Activated CD4-positive, alpha-beta memory T cell treated with anti-CD3 and anti-CD28 coated beads, Interleukin-2, amount 10 ng/mL, durations not matched to agents 7 days and 5 days (primary cell): ENCODE measurements around the gene SUSD4. TPM values are rescaled to one million over a fixed set of nuclear protein-coding genes. Genes with fewer than 3 reads are reported as not detected.
"Not testable (repeated sequence)": the region's sequence is repeated elsewhere in the genome, so short reads cannot be mapped to it uniquely, and the experiment has no call there.

Experiments
- CTCF ChIA-PET: fragments of 350-600 bp; sonication (Branson Sonifier 250); formaldehyde crosslinking; loops from one replicate; lab custom pipeline; 2021; ENCODE audit warnings: antibody characterized with exemption, inconsistent platforms; lab: Charles Lee
- POLR2A ChIA-PET: fragments of 350-600 bp; sonication (Branson Sonifier 250); formaldehyde crosslinking; loops from one replicate; lab custom pipeline; 2021; ENCODE audit warnings: antibody characterized with exemption; lab: Charles Lee
- DNase-seq: peaks from one replicate; pipeline ENCODE4 v3.0.0-alpha.2; 2020
- H3K27ac Mint-ChIP-seq: one replicate; pipeline ENCODE4 v1.8.0; 2021; ENCODE audit warnings: mild to moderate bottlenecking, mixed read lengths
- H3K27me3 Mint-ChIP-seq: one replicate; pipeline ENCODE4 v1.8.0; 2021; ENCODE audit warnings: mixed read lengths
- H3K36me3 Mint-ChIP-seq: one replicate; pipeline ENCODE4 v1.8.0; 2021; ENCODE audit warnings: low read depth, mixed read lengths
- H3K4me1 Mint-ChIP-seq: one replicate; pipeline ENCODE4 v1.8.0; 2021; ENCODE audit warnings: mixed read lengths
- H3K4me3 Mint-ChIP-seq: one replicate; pipeline ENCODE4 v1.8.0; 2021; ENCODE audit warnings: mild to moderate bottlenecking, mixed read lengths
- H3K9me3 Mint-ChIP-seq: one replicate; pipeline ENCODE4 v1.8.0; 2021; ENCODE audit warnings: mixed read lengths
- total RNA-seq, 2 experiments: library from RNA; stranded (reverse); gene quantifications; one replicate each; pipeline ENCODE4 v1.2.3, GENCODE V29; 2021

The SUSD4 gene
- total RNA-seq, 2 experiments from 2014 or later: 0.23 to 0.28 TPM

DNA sequence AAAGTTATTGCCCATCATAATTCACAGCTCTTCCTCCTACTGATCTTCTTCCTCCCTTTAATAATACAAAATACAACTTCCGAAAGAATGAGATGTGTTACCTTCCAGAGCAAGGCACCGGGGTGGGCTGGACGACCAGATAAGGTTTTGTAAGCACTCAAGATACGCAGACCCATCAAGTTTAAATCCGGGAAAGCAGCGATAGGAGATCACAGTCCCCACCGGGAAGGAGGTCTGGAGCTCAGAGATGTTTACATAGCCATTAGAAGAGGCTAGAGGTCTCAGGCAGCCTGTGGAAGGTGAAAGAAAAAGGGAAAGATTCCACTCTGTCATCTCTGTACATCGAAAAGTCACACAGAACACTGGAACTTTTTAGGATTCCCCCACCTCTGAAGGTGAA lies 99.4 kb downstream of the SUSD4 start:
- POLR2A ChIA-PET: no interaction called here
- CTCF ChIA-PET: no interaction called here
- no peaks in the 10 kb centered on the region for H3K4me1 Mint-ChIP-seq

GRCh38 chr1:223261914-223262313 lies 102.1 kb downstream of the SUSD4 start:
- Mint-ChIP-seq H3K4me3 (no peak overlapping the region), H3K27ac (no peak overlapping the region), H3K4me1 (no peaks in the 10 kb centered on the region), H3K36me3 (no peaks in the 10 kb centered on the region), H3K27me3 (no peaks in the 10 kb centered on the region), H3K9me3 (no peaks in the 10 kb centered on the region)
- DNase-seq: no peak
- CTCF ChIA-PET: no interaction called here
- POLR2A ChIA-PET: no interaction called here

More for the DNA sequence above, 99.4 kb downstream of the SUSD4 start:
- DNase-seq: no peak
- Mint-ChIP-seq H3K27ac (no peak overlapping the region), H3K4me3 (no peak overlapping the region), H3K9me3 (no peaks in the 10 kb centered on the region), H3K27me3 (no peaks in the 10 kb centered on the region), H3K36me3 (no peaks in the 10 kb centered on the region)

- POLR2A ChIA-PET: no interaction called here
- DNase-seq: no peak
- H3K4me1 Mint-ChIP-seq: no peaks in the 10 kb centered on the region
- no peaks in the 10 kb centered on the region for H3K27me3 Mint-ChIP-seq
- CTCF ChIA-PET: no interaction called here
- H3K36me3 Mint-ChIP-seq: no peaks in the 10 kb centered on the region
- H3K27ac Mint-ChIP-seq: no peak overlapping the region
- no peaks in the 10 kb centered on the region for H3K9me3 Mint-ChIP-seq
- no peak overlapping the region for H3K4me3 Mint-ChIP-seq
Observed at GRCh38 chr1:223260712-223261111, 103.3 kb downstream of the SUSD4 start.

DNA sequence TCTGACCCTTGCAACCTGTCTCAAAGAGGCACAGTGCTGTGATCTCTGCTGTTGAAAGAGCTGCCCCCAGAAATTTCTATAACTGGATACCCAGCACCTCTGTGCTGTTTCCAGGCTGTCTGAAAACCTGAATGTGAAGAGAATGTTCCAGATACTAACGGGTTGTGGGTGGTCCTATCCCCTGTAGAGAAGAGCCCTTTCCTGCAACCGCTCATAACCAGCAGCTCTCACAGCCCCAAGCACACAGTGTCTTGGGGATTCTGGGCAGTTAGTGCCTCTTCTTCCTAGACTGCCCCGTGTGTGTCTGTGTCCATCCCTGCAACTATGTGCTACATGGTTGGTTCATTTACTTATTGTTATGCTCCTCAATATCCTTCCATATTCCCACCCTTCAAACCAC lies 104.5 kb downstream of the SUSD4 start:
- no peaks in the 10 kb centered on the region for H3K4me1 Mint-ChIP-seq
- POLR2A ChIA-PET: no interaction called here
- no peaks in the 10 kb centered on the region for H3K9me3 Mint-ChIP-seq
- no peaks in the 10 kb centered on the region for H3K27me3 Mint-ChIP-seq
- CTCF ChIA-PET: no interaction called here
- no peak overlapping the region for H3K27ac Mint-ChIP-seq
- no peak for DNase-seq
- H3K36me3 Mint-ChIP-seq: no peaks in the 10 kb centered on the region
- H3K4me3 Mint-ChIP-seq: no peak overlapping the region

- H3K9me3 Mint-ChIP-seq: no peaks in the 10 kb centered on the region
- no peaks in the 10 kb centered on the region for H3K4me1 Mint-ChIP-seq
- peaks cover 3% of the 10 kb centered on the region for H3K27me3 Mint-ChIP-seq
- ChIA-PET CTCF (no interaction called here), POLR2A (no interaction called here)
- H3K27ac Mint-ChIP-seq: no peak overlapping the region
- H3K36me3 Mint-ChIP-seq: no peaks in the 10 kb centered on the region
- H3K4me3 Mint-ChIP-seq: no peak overlapping the region
- DNase-seq: no peak
Observed at GRCh38 chr1:223258751-223259198, 105.2 kb downstream of the SUSD4 start.

- H3K4me3 Mint-ChIP-seq: no peak overlapping the region
- ChIA-PET CTCF (no interaction called here), POLR2A (interaction anchor here (1.0 kb wide), 1 partner anchor 10 kb away, joined by 3 read pairs; no protein-coding TSS in a partner anchor)
- peaks cover 3% of the 10 kb centered on the region for H3K27me3 Mint-ChIP-seq
- no peaks in the 10 kb centered on the region for H3K36me3 Mint-ChIP-seq
- DNase-seq: no peak
- no peaks in the 10 kb centered on the region for H3K9me3 Mint-ChIP-seq
- no peaks in the 10 kb centered on the region for H3K4me1 Mint-ChIP-seq
- H3K27ac Mint-ChIP-seq: no peak overlapping the region
Observed at GRCh38 chr1:223257856-223258550, 106.0 kb downstream of the SUSD4 start.

DNA sequence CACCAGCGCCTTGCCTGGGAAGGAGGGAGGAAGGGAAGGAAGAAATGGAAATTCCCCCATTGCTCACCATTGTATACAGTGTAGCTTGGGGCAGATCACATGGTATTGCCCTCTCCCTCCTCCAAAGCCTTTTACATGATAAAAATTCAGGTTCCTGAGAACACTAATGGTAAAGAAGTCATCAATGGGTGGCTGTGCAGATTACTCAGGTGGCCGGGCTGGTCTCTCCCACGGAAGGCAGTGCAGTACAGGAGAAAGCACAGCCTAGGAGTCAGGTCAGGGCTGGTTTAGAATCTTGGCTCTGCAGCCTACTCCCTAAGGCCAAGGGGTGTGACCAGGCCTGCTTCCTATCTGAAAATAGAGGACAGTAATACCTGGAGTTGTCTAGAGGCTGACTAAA lies 107.9 kb downstream of the SUSD4 start:
- H3K9me3 Mint-ChIP-seq: no peaks in the 10 kb centered on the region
- H3K4me1 Mint-ChIP-seq: no peaks in the 10 kb centered on the region
- no peaks in the 10 kb centered on the region for H3K36me3 Mint-ChIP-seq
- H3K4me3 Mint-ChIP-seq: no peak overlapping the region
- ChIA-PET CTCF (no interaction called here), POLR2A (no interaction called here)
- H3K27me3 Mint-ChIP-seq: peaks cover 3% of the 10 kb centered on the region
- no peak for DNase-seq
- H3K27ac Mint-ChIP-seq: no peak overlapping the region

DNA sequence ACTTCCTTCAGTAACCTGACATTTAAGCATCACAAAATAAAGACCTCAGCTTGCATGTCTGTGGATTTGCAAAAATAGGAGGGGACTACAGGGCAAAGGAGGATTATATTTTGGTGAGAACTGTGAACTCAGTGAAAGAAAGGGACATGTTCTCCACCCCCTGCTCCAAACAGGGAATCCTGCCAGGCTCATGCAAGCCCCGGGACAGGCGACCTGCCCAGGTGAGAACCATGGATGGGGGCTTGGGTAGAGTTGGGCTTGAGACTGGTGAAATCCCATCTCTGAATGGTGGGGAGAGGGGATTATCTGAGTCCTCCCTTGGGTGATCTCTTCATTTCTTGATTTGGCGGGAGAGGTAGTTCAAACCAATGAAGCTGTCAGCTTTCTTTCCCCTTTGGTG lies 110.1 kb downstream of the SUSD4 start:
- no peaks in the 10 kb centered on the region for H3K36me3 Mint-ChIP-seq
- no peak overlapping the region for H3K27ac Mint-ChIP-seq

DNA sequence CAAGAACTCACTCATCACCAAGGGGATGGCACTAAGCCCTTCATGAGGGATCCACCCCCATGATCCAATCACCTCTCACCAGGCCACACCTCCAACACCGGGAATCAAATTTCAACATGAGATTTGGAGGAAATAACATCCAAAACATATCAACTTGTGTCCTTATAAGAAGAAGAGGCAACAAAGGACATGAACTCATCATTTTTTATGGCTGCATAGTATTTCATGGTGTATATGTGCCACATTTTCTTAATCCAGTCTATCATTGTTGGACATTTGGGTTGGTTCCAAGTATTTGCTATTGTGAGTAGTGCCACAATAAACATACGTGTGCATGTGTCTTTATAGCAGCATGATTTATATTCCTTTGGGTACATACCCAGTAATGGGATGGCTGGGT lies 112.6 kb downstream of the SUSD4 start:
- H3K4me3 Mint-ChIP-seq, CTCF ChIA-PET, H3K27ac Mint-ChIP-seq, H3K27me3 Mint-ChIP-seq, H3K36me3 Mint-ChIP-seq, H3K9me3 Mint-ChIP-seq, POLR2A ChIA-PET, DNase-seq: not testable (repeated sequence)
- H3K4me1 Mint-ChIP-seq: peaks cover 15% of the 10 kb centered on the region

More for the DNA sequence above, 110.1 kb downstream of the SUSD4 start:
- H3K4me1 Mint-ChIP-seq: peaks cover 7% of the 10 kb centered on the region
- H3K4me3 Mint-ChIP-seq: no peak overlapping the region
- H3K27me3 Mint-ChIP-seq: peaks cover 5% of the 10 kb centered on the region
- POLR2A ChIA-PET: no interaction called here
- CTCF ChIA-PET: no interaction called here
- no peaks in the 10 kb centered on the region for H3K9me3 Mint-ChIP-seq
- DNase-seq: no peak

DNA sequence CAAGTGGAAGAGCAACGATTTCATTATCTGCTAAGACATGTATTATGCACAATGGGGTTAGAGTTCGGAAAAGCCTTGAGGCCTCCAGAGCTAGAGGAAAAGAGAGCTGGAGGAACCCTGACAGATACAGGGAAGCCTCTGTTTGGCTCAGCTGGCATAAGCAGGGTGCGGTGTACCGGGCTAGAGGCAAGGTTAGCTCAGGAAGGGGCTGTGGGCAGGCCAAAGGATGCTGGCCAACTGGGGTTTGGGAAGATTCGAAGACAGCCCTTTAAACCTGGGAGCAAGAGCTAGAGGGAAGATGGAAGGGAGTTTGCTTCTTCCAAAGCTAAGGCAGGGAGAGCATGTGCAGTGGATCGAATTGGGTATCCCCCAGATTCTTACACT lies 113.4 kb downstream of the SUSD4 start:
- Mint-ChIP-seq H3K4me3 (no peak overlapping the region), H3K36me3 (no peaks in the 10 kb centered on the region), H3K9me3 (no peaks in the 10 kb centered on the region), H3K27me3 (peaks cover 5% of the 10 kb centered on the region), H3K4me1 (peaks cover 15% of the 10 kb centered on the region), H3K27ac (no peak overlapping the region)
- CTCF ChIA-PET: interaction anchor here (1.0 kb wide), 1 partner anchor 117 kb away, joined by 4 read pairs; no protein-coding TSS in a partner anchor
- POLR2A ChIA-PET: no interaction called here
- no peak for DNase-seq

- H3K36me3 Mint-ChIP-seq: no peaks in the 10 kb centered on the region
- CTCF ChIA-PET: interaction anchor here (1.0 kb wide), 1 partner anchor 116 kb away, joined by 4 read pairs; no protein-coding TSS in a partner anchor
- peaks cover 5% of the 10 kb centered on the region for H3K27me3 Mint-ChIP-seq
- H3K9me3 Mint-ChIP-seq: no peaks in the 10 kb centered on the region
- H3K4me3 Mint-ChIP-seq: no peak overlapping the region
- POLR2A ChIA-PET: interaction anchor here (0.7 kb wide), 1 partner anchor 266 kb away, joined by 3 read pairs; no protein-coding TSS in a partner anchor
- DNase-seq: no peak
- H3K27ac Mint-ChIP-seq: no peak overlapping the region
- peaks cover 19% of the 10 kb centered on the region for H3K4me1 Mint-ChIP-seq
Observed at GRCh38 chr1:223249854-223250631, 113.9 kb downstream of the SUSD4 start.

DNA sequence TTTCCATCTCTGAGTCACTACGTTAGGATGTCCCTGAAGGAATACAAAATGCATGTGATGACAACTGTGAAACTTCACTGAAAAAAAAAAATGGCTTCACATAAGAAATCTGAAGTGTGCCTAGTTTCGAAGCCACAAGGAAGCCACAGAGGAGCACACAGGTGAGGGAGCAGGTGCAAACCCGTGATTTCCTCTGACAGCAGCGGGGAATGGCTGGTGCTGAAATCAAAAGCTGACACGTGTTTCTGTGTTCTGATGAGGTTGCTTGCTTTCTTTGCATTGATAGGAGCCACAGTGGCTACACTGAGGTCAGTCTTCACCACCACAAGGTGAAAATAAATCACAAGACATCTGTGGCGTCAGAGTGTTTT lies 115.2 kb downstream of the SUSD4 start:
- CTCF ChIA-PET: no interaction called here
- Mint-ChIP-seq H3K36me3 (no peaks in the 10 kb centered on the region), H3K4me3 (no peak overlapping the region), H3K4me1 (peaks cover 28% of the 10 kb centered on the region), H3K9me3 (no peaks in the 10 kb centered on the region), H3K27ac (no peak overlapping the region), H3K27me3 (peaks cover 2% of the 10 kb centered on the region)
- peak; percentile 21 for DNase-seq
- POLR2A ChIA-PET: no interaction called here

DNA sequence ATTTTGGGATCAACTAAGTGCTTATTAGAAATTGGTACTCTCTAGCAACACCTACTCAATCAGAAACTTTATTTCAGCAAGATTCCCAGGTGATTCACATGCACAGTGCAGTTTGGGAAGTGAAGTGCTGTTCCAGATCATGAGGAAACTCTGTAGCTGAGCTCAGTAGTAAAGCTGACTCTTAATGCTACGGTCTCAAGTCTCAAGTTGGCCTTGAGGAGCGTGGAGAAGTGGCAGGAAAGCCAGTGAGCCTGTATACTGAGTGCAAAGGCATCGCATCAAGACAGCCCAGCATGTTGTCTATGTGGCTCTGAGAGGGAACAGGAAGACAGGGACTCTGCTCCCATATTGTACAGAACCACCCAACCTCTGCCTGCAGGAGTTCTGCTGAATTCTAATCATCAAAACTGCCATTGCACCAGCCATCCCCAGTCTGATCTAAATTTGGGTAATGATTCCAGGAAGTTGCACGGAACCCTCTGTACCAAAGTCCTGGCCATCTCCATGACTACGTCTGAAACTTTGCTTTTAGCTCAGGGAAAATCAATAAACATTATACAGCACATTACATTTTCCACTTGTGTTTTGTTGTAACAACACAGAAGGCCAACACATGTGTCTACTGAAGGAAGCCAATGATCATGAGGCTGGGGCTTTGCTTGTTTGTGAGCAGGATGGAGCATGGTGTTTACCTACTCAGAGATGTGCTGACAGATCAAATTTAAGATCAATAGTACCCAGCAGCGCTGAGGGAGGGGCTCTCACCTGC lies 115.8 kb downstream of the SUSD4 start:
- H3K27ac Mint-ChIP-seq: no peak overlapping the region
- POLR2A ChIA-PET: no interaction called here

More for the DNA sequence above, 115.8 kb downstream of the SUSD4 start:
- CTCF ChIA-PET: no interaction called here
- H3K4me1 Mint-ChIP-seq: peaks cover 28% of the 10 kb centered on the region
- DNase-seq: no peak
- H3K4me3 Mint-ChIP-seq: no peak overlapping the region
- no peaks in the 10 kb centered on the region for H3K36me3 Mint-ChIP-seq
- peaks cover 2% of the 10 kb centered on the region for H3K27me3 Mint-ChIP-seq
- H3K9me3 Mint-ChIP-seq: no peaks in the 10 kb centered on the region
